VCaP (cell line): Measurements from ENCODE around the gene KRTAP5-9.

ENCODE experiments used
- H3K27ac ChIP-seq: fragments of 450-650 bp; 2 replicates; pipeline ENCODE4 v1.5.1; 2017
- CTCF ChIP-seq: fragments of 450-650 bp; conservative IDR thresholded peaks from 2 replicates; pipeline ENCODE4 v1.5.1; 2017; ENCODE audit warnings: mild to moderate bottlenecking, moderate library complexity

Gene KRTAP5-9, protein sequence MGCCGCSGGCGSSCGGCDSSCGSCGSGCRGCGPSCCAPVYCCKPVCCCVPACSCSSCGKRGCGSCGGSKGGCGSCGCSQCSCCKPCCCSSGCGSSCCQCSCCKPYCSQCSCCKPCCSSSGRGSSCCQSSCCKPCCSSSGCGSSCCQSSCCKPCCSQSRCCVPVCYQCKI

DNA sequence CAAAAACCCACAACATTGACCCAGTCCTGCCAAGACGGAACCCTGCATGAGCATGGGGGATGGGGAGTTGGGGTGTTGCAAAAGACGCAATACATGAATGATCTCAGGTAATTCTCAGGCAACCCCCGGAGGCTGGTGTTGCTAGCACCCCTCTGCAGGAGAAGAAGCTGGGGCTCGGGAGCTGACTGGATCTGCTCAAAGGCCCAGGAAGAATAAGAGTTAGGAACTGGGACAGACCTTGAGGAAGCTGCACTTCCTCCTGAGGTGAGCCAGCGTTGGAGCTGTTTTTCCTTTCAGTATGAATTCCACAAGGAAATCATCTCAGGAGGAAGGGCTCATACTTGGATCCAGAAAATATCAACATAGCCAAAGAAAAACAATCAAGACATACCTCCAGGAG lies at the start of gene KRTAP5-9:
TSS of gene KRTAP5-9 (plus strand) at position 301 of the 400 bp plus-strand sequence. CDS start 238 bp downstream, outside the sequence.
- no peak for TF ChIP-seq CTCF

DNA sequence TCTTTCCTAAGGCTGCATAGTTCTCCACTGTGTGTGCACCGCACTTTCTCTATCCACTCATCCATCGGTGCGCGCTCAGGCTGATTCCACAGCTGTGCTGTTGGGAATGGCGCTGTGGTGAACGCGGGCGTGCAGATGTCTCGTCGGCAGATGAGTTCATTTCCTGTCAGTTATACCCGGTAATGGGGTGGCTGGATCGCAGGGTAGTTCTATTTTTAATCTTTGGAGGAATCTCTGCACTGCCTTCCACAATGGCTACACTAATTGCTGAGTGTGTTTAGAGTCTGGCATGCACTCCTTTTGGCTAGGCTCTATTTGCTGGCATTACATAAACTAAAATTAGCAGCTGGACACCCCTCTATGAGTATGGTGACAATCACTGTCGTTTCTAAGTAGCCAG lies 49.1 kb upstream of the KRTAP5-9 start:
- no peak overlapping the region for H3K27ac ChIP-seq
- TF ChIP-seq CTCF, result no peak

More for the DNA sequence above, at the start of gene KRTAP5-9:
- no peak within 1 kb of the TSS for H3K27ac ChIP-seq

DNA sequence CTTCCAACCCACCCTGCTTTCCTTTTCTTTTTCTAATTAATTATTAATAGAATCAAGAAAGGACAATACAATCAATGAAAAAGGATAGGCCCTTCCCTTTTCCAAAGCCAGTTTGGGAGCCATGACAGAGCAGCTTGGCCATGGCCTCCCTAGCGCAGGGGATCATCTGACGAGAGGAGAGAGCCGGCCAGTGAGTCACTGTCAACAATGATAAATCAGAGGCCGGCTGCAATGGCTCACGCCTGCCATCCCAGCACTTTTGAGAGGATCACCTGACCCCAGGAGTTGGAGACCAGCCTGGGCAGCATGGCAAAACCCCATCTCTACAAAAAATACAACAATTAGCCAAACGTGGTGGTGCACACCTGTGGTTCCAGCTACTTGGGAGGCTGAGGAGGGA lies 48.7 kb upstream of the KRTAP5-9 start:
- TF ChIP-seq CTCF, result no peak
- H3K27ac ChIP-seq, result no peak overlapping the region

DNA sequence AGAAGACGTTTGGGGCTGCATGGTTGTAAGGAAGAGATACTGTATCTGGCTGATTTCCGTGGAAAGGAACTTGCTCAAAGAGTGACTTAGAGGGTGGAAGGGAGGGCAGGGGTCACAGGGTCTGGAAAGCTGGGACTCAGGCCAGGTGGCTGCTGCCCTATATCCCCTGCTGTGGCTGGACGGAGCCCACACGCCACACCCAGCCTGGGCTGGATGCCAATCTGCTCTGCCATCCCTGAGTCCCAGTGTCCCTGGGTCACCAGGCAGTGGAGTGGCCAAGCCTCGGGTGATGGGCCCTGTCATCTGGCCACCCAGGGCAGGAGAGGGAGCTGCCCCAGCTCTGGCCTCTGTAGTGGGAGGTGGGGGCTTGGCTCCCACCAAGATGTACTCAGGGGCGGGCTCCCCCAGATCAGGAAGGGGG lies 47.6 kb upstream of the KRTAP5-9 start:
- H3K27ac ChIP-seq, result no peak overlapping the region; the same call in 1 of the 2 replicates
- TF ChIP-seq CTCF, result no peak

DNA sequence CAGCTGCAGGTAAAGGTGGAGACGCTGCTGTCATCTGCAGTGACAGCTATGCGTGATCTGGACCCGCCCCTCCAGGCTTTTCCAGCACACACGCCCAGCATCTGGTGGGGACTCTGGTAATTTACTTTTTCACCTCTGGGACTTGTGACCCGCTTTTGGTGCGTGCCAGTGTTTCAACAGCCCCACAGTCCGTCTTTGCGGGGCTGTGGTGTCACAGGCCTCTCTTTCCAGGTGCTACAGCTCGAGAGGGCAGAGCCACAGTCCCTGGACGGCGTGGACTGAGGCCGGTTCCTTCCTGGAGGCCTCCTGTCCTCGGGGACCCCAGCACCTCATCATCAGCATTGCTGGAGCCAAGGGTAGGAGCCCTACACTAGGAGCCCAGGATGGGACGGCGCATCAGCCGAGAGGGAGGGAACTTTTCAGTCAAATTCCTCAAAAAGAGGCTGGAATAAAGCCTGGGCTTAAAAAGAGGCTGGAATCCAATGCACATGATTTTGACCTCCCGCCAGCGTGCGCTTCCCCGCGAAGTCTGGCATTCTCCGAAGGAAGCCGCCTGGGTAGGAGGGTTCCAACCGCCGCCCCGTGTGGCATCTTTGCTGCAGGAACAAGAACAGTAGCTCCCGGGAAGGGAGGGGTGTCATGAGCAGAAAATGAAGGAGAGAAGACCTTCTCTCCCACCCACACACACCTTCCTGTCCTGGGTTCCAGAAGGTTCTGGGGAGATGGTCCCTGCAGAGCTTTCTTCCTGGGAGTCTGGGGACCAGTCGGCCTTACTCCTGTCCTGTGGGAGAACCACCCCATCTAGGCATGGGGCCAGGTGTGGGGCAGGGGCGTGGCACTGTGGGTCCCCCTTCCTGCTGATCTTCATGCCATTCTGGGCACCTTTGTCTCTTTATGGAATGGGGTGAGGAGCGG lies 46.9 kb upstream of the KRTAP5-9 start:
- H3K27ac ChIP-seq, result no peak overlapping the region; the same call in 1 of the 2 replicates
- TF ChIP-seq CTCF, result no peak

- no peak for TF ChIP-seq CTCF
- no peak overlapping the region for H3K27ac ChIP-seq
Measured at GRCh38 chr11:71502026-71502425, 46.2 kb upstream of the KRTAP5-9 start.

GRCh38 chr11:71502871-71503435 lies 45.3 kb upstream of the KRTAP5-9 start:
- peak overlapping the region; percentile 87 for H3K27ac ChIP-seq
- TF ChIP-seq CTCF, result no peak
